Esophagus muscularis mucosa (tissue), 3 donors: ENCODE measurements around the gene SLC29A3.
"Not testable (repeated sequence)": the region's sequence is repeated elsewhere in the genome, so short reads cannot be mapped to it uniquely, and the experiment has no call there.

Experiments used
- EP300 ChIP-seq: sonication (generic); formaldehyde crosslinking; IDR thresholded peaks from one replicate; pipeline ENCODE4 v1.6.1; 2017; ENCODE audit warnings: antibody characterized with exemption
- TF ChIP-seq, protein P1 (sequence below), 3 experiments: fragments of 200-600 bp in 2 of 3; fragments of 450-650 bp in 1 of 3; sonication (generic) in 2 of 3; IDR thresholded peaks; one replicate each; pipeline ENCODE4 v1.5.1; 2017 to 2019; ENCODE audit warnings: antibody characterized with exemption in 3 of 3, mild to moderate bottlenecking in 2 of 3, moderate library complexity in 1 of 3

GRCh38 chr10:71296811-71297210 lies 22.2 kb upstream of the SLC29A3 start:
- TF ChIP-seq, protein P1, sequence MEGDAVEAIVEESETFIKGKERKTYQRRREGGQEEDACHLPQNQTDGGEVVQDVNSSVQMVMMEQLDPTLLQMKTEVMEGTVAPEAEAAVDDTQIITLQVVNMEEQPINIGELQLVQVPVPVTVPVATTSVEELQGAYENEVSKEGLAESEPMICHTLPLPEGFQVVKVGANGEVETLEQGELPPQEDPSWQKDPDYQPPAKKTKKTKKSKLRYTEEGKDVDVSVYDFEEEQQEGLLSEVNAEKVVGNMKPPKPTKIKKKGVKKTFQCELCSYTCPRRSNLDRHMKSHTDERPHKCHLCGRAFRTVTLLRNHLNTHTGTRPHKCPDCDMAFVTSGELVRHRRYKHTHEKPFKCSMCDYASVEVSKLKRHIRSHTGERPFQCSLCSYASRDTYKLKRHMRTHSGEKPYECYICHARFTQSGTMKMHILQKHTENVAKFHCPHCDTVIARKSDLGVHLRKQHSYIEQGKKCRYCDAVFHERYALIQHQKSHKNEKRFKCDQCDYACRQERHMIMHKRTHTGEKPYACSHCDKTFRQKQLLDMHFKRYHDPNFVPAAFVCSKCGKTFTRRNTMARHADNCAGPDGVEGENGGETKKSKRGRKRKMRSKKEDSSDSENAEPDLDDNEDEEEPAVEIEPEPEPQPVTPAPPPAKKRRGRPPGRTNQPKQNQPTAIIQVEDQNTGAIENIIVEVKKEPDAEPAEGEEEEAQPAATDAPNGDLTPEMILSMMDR (IDR thresholded peaks at IDR 0.05): not testable (repeated sequence)
- not testable (repeated sequence) for TF ChIP-seq EP300
